WTC11 (cell line): ENCODE results near the gene FIS1.

Source experiments
- ATF3 ChIP-seq: sonication (generic); formaldehyde crosslinking; conservative IDR thresholded peaks from 2 replicates; pipeline ENCODE4 v1.8.1; 2022; ENCODE audit warnings: mild to moderate bottlenecking, missing genetic modification reagents
- CTCF ChIP-seq: fragments of 200-600 bp; IDR thresholded peaks from 2 replicates; pipeline ENCODE4 v1.8.0; 2022; ENCODE audit warnings: antibody characterized with exemption
- ZNF263 ChIP-seq: sonication (generic); formaldehyde crosslinking; IDR thresholded peaks from 2 replicates; pipeline ENCODE4 v1.8.1; 2022; ENCODE audit warnings: low read depth, mild to moderate bottlenecking, moderate library complexity, missing genetic modification reagents

- TF ChIP-seq ZNF263 (CRISPR knock-in tag), result no peak
- TF ChIP-seq ATF3 (CRISPR knock-in tag), result no peak
- no peak for TF ChIP-seq CTCF
Measured at GRCh38 chr7:101216001-101216859, 28.7 kb downstream of the FIS1 start.
